HL-60/S4 (cell line): Measurements from ENCODE around the gene GAB3.

ENCODE experiments used
- in situ Hi-C: fragments of 300-500 bp; cut with MboI; formaldehyde crosslinking; loops from 2 replicates; pipeline ENCODE4 v1.14.3; 2022; ENCODE audit warnings: low sequenced_read_pairs

The GAB3 gene

DNA sequence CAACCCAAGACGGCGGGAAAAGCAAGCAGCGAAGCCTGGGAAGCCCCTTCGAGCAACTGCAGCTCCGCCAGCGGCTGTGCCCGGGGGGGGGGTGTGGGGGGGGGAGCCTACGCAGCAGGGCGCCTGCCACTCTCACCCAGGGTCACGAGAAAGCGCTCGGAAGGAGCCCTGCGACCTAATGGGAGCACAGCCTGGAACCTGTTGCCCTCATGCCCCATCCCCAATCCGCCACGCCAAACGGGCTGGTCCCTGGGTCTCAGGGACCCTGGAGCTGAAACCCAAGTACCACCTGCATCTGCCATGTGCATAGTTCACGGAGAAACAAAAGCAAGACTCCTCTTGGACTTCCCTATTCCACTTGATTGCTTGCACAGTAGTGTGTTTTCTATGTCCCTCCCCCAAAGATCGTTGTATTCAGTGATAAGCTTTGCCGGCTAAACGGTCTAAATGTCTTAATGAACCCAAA, 359 bp upstream of the GAB3 start:
- in situ Hi-C loops = no loop called here

DNA sequence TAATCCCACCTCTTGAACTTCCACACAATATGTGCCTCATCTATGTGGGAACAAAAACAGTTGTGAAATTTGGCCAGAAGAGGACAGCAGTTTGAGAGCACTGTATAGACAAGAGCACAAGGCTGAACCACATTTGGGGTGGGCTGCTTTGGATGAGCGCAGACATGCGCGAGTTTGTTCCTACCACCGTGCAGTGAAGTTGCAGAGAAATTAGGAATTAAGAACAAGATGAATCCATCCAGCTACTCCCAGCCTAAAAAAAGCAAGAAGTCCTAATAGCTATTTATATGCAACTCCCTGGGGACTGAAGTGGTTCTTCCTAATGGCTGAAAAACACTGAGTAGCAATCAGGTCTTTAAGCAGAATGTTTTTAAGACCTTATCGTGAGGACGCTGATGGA, 1.0 kb downstream of the GAB3 start:
- in situ Hi-C loops = no loop called here

DNA sequence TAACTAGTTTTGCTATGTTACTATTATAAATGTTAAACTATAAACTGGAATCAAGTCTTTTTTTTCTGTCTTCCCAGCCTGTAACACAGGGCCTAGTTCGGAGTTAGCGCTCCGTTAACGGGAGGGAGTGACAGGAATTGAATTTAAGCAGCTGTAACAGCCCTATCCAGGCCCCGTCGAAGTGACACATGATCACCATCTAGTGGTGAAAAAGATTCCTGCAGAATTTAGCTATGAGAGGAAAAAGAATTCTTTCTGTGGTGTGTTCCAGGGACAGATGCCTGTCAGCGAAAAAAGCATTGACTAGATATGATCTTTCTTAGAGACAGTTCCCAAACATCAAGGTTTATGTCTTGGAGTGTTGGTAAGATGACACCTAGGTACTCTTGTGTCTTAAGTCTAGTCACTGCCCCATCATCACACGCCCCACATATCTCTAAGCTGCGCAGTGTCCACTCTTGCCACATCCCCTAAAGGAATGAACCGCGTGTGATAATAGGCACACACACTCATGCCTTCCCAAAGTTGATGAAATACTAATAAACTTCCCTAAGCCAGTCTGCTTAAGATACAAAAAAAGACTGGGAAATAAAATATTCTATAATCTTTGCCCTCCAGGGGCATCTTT, 2.1 kb downstream of the GAB3 start:
- in situ Hi-C loops = no loop called here

DNA sequence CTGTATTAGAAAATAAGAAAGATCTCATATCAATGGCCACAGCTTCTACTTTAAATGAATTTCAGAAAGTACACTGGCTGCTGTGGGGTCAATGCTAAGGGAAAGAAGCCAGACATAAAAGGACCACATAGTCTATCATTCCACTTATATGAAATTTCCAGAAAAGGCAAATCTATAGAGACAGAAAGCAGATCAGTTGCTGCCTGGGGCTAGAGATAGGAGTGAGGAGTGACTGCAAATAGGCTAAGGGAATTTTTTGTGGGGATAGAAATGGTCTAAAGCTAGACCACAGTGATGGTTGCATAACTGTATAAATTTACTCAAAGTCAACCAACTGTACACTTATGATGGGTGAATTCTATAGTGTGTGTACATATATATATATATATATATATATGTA, 8.3 kb downstream of the GAB3 start:
- in situ Hi-C loops = no loop called here

DNA sequence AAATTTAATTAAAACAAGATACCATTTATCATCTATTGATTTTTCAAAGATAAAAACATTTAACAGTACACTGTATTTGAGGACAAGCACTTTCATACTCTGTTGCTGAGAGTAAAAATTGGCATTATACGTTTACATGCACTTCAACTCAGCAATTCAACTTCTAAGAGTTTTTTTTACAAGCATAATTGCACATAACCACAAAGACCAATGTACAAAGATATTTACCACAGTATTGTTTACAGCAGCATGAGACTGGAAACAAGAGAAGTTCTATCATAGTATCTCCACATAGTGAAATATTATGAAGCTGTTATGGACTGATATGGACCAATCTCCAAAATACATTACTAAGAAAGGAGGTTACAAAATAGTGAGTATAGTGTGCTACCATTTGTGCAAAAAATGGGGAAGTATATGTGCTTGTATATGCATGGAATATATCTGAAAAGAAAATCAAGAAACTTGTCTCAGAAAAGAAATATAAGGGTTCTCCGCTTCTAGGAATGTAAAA, 10.9 kb downstream of the GAB3 start:
- in situ Hi-C loops = no loop called here

DNA sequence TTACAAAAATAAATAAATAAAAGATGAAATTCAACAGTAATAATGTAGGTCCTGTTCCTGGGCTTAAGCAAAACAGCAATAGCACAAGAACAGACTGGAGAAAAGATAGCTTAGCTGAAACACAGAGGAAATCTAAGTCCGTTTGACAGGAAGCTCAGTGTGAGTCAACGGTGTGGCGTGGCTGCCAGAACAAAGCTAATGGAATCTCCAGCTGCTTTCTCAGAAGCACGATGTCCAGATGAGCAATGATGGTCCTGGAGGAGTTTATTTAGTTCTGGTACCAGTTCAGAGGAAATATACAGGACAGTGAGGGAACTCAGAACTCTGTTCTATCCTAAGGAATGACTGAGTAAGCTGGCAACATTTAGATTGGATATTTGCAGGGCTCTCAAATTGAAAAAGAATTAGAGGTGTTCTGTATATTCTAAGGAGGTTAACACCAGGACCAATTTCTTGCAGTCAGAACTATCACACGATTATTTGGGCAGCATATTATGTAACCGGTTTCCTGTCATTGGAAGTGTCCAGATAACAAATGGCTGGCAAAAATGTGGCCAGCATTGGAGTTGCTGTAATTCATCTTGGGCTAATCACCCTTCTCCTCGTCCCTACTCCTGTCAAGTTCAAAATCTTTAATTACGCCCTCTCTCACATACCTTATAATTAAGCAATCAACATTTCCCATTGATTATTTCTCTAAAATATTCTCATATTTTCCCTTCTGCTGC, 12.7 kb downstream of the GAB3 start:
- in situ Hi-C loops = no loop called here

DNA sequence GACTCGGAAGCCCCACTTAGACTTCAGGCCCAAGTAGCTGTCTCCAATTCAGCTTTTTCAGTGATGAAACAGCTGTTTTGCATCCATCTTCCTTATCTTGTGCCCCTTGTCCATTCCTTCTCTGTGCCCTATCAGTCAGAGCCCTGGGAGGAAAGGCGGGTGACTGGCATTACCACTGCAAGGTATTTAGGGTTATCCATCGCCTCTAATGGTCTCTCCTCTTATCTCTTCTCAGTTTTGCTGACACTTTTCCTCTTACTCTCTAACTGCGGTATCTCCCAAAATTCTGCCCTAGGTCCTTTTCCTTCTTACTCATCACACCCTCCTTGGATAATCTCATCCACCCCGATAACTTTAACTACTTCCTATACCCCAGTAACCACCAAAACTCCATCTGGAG, 13.7 kb downstream of the GAB3 start:
- in situ Hi-C loops = no loop called here

DNA sequence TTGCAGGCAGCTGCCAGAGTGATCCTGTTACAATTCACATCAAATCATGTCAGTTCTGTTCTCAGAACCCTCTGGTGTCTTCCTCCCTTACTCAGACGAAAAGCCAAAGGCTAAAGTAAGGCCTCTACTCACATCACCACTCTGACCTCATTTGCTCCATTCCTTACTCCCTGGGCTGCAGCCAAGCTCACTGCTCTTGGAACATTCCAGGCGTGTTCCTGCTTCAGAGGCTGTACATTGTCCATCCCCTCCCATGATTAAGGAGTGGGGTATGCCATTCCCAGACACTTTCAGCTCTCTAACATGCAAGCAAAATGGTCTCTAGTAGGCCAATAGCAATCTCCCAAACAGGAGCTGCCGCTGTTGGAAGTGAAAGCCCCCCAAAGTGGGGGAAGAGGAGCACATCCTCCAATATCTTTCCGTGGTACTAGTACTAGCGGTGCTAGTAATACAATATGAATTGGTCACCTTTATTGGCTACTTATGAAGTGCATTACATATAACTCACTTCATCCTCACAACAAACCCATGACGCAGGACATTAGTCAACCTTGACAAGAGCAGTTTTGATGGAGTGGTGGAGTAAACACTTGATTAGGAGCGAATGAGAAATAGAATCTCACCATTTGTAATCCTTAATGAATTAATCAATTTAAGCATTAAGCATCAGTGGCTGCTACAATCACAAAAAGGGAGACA, 15.0 kb downstream of the GAB3 start:
- in situ Hi-C loops = no loop called here

DNA sequence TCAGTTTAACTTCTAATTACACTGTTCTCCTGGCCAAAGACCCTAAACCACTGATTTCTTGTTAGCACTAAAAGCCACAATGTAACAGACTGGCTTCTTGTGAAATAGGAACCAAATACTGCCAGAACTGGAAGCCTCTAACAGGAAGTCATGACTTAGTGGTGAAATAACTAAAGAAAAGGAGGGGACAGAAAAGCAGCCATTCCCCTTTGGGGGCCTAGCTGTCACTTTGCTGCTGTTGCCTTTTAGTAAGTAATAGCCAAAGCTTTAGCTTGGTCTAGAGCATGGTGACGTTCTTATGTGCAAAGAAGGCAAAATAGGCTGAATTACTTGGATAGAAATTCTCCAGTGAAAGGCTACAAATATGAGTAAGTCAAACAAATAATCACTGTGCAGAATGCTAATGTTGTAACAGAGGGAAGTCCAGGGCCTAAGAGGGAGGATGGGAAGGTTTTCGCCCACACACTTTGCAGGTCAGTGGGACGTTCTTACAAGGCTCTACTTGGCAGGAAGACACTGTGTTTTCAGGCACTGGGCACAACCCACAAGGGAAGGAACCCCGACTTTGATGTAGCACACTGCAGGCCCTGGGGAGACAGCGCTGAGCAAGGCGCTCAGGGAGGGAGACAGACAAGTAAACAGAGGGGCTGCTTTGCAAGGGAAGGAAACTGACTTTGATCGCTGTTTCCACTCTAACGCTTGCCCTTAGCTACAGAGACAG, 16.7 kb downstream of the GAB3 start:
- in situ Hi-C loops = no loop called here

DNA sequence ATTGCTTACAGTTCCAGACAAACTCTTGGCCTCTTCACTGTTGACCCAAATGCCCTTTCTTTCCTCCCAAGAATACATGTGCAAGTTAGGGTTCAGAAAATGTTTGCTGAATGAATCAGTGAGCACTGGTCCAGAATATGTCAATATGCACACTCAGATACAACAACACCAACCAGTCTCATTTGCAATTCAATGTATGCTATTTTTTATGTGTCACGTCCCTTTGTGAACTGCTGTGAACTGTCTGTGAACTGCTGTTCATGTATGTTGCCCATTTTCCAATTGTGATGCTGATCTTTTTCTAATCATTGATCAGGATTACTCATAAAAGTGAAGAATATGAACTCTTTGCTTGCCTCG, 17.8 kb downstream of the GAB3 start:
- in situ Hi-C loops = no loop called here

DNA sequence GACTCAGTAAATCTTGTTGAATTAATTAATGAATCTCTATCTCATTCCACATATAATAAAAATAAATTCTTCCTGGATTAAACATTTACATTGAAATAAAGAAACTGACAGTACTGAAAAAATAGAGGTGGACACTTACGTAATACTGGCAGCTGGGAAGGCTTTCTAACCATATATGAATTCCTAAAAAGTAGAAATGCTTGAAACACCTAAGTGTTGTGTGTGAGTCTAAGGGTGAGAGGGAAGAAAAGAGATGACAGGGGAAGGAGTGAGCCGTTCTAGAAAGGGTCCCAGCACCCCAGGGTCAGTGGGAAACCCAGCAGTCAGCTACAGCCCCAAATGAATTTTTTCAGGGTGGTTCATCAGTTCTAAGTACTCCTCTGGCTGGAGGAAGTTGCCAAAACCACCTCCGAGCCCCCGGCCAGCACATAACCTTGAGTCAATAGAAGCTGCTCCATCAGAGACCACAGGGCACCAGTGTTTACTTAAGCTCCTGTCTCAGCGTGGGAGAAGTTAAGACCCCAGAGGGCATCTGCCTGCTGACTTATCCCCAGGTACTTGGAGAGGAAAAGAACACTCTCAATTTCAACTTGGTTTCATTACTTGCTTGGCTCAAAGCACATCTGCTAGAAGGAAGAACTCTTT, 18.3 kb downstream of the GAB3 start:
- in situ Hi-C loops = no loop called here

DNA sequence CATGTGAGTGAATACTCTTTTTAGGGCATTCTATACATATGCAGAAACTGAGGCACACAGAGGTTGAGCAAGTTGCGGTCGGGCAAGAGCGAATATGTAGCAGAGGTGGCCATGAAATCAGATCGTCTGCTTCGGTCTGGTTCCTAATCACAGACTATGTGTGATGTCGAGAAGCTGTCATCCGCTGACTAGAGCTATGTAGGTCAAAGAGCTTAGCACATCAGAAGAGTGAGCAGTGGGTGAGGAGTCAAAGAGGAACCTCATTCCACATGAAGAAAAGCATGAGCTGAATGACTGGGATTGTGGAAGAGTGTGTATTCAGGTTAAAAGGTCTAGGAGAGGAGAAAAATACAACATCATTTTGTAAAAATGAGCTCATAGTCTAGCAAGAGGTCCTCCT, 19.0 kb downstream of the GAB3 start:
- in situ Hi-C loops = no loop called here

DNA sequence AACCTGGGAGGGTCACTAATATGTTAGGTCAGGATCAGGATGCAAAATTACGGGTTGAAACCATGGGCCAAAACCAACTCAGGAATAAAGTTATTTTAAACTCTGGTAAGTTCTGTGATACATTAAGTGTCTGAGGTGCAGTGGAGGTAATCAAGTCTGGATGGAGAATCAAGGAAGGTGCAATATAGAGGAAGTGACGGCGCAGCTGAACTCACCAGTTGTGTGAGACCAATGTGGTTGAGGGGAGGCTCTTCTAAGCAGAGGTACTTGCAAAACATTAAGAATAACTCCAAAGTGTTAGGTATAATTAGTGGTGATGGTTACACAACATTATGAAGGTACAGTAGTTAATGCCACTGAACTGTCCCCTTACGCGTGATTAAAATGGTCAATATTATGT, 19.7 kb downstream of the GAB3 start:
- in situ Hi-C loops = no loop called here

DNA sequence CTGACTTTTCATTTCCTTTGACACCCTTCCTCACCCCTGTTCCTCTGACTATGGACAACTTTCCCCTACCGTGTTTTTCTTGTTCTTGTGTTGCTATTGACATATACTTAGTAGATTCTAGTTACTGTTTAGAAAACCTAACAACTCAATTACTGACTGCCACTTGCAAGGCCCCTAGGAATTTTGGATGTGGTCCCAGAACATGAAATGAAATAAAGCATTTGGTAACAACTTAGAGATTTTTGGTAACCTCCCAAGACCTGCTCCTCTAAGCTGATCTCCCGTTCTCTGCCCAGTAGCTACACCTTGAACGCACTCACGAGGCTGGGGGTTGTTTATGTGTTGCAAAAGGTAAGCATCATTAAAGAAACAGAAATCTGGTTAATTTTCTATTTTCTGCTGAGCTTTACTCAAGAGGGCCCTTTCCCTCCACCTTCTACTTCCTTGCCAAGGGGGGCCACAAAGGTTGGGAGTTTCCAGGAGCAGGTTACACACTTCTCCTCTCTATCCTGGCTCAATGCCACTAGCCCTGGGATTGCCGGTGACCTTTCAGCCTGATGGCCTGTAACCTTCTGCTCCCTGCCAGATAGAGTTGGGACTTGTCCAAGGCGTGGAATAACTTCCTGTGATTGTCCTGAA, 20.5 kb downstream of the GAB3 start:
- in situ Hi-C loops = no loop called here

DNA sequence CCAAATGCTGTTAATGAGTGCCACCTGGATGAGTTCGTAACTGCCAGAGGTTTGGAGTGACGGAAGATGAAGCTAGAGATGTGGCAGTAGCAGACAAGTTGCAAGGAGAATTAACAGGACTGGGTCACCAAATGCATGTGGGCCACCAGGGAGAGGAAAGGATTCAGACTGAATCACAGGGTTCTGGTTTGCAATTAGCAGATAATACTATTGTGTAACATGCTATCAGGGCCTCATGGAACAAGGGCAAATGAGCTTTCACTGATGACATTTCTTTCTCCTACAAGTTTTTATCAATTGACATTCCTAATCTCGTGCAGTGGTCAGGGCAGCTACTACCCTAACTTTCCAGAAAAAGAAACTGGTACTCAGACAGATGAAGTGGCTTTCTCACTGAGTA, 21.4 kb downstream of the GAB3 start:
- in situ Hi-C loops = no loop called here

DNA sequence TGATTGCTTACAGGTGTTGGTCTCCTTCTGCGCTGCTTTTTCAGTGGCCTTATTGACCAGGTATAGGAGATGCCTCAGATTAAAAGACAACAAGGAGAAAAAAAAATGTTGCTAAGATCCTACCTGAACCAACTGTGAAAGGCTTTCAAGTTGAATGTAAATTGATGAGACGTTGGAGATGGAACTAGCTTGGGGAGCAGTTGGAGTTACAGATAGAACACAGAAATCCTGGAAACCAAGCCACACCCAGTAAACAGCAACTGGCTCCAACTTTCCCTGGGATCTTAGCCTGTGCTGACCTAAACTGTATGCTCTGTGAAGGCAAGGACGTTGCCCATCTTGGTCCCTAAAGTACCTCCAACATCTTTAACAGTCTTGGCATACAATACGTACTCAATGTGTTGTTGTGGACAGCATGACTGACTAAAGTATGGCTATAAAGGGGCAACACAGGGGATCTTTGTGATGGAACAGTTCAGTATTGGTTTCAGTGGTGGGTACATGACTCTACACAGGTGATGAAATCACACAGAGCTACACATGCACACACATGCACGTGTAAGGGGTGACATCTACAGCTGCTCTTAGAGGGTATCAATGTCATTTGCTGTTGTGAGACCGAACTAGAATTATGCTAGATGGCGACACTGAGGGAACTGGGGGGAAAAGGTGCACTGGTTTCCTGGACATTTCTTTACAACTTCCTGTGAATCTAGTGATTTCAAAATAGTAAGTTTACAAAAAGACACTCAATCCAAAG, 22.3 kb downstream of the GAB3 start:
- in situ Hi-C loops = no loop called here

DNA sequence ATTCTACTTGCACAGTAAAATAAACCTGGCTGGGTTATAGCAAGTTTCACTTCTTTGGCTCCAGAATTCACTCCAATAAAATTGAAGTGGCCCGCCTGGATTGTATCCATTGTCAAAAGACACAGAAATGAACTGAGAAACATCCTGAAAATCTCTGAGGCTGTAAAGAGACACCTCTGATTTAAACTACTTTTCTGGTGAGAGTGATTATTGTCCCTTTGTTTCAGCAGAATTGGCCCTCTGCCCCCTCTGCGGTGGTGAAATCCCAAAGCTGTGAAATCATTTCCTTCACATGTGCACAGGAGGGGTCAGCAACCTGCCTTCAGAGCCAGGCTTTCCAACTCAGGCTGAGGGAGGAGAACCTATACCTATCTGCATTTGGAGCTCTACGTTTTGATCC, 23.0 kb downstream of the GAB3 start:
- in situ Hi-C loops = no loop called here

DNA sequence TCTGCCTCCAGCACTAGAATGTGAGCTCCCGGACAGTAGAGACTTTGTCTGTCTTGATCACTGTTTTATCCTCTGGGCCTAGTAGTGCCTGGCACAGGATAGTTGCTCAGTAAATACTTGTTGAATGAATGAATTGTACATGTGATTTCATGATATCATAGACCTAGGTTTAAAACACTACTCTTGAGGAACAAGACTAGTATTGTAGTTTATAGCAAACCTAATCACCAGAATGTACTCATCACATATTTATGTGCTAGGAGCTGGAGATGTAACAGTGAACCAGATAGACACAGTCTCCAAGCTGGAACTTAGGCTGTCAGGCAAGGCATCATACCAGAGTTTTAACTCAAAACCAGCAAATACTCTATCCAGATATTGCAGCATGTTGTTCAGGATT, 23.5 kb downstream of the GAB3 start:
- in situ Hi-C loops = no loop called here

DNA sequence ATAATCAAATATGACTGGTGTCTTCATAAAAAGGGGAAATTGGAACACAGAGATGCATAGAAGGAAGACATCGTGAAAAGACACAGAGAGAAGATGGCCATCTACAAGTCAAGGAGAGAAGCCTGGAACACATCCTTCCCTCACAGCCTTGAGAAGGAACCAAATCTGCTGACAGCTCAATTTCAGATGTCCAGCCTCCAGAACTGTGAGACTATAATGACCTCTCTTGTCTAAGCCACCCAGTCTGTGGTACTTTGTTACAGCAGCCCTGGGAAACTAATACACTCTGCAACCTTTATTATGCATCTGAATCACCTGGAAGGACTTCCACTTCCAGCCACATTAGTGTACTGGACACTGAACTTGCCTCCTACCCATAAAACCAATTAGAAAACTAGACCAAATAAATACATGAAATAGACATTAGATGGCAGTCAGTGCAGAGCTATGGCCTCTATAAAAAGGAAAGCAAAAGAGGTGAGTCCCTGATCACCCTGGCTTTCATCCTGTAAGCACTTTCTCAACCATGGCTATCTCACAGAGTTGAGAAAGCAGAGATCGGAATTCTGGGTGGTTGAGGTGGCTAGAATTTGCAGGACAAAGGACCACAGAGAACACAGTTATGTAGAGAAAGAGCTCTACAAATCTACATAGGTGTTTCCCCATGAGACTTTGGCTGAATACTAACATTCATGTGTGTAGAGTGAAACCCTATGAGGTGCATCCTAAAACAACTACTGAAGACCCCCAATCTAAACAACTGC, 25.7 kb downstream of the GAB3 start:
- in situ Hi-C loops = no loop called here
